Measurements from ENCODE around the gene TRIML1. TPM values are rescaled to one million over a fixed set of nuclear protein-coding genes. Genes with fewer than 3 reads are reported as not detected.

The TRIML1 gene
- not detected for total RNA-seq

- DNase-seq (ENCODE audit: low spot score), result no peak
Observed at GRCh38 chr4:188139141-188139540, at the start of gene TRIML1. Gene TRIML1, plus strand, starts transcription at chr4:188139441. Its CDS starts 118 bp downstream, at chr4:188139559.

DNA sequence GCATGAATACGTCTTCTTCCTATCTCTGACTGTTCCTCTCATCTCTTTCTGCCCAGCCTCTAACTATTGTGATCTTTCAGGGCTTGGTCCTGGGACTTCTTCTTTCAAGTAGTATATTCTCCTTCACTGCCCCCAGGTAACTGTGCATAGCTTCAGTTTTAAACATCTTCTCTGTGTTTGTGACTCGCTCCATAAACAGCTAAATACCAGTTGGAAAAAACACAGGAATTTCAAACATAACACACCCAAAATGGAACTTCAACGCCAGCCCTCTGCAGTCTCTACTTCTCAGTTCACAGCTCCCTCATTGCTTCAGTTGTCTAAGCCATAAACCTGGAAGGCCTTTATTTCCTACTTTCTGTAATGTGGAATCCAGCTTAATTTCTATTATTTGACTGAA is 46.4 kb upstream of the TRIML1 start:
- no peak for DNase-seq (ENCODE audit: low spot score)

DNA sequence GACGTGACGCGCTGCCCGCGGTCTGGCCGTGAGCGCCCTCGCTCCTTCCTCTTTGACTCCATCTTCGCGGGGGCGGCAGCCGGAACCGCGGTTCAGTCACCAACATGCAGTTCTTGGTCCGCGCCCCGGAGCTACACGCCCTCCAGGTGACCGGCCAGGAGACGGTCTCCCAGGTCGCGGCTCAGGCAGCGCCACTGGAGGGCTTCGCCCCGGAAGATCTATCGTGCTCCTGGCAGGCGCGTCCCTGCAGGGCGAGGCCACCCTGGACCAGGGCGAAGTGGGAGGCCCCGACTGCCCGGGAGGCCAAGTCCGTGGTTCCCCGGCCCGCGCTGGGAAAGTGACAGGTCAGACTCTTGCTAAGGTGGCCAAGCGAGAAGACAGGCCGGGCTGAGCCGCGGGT is 32.8 kb upstream of the TRIML1 start:
- no peak for DNase-seq (ENCODE audit: low spot score)

DNA sequence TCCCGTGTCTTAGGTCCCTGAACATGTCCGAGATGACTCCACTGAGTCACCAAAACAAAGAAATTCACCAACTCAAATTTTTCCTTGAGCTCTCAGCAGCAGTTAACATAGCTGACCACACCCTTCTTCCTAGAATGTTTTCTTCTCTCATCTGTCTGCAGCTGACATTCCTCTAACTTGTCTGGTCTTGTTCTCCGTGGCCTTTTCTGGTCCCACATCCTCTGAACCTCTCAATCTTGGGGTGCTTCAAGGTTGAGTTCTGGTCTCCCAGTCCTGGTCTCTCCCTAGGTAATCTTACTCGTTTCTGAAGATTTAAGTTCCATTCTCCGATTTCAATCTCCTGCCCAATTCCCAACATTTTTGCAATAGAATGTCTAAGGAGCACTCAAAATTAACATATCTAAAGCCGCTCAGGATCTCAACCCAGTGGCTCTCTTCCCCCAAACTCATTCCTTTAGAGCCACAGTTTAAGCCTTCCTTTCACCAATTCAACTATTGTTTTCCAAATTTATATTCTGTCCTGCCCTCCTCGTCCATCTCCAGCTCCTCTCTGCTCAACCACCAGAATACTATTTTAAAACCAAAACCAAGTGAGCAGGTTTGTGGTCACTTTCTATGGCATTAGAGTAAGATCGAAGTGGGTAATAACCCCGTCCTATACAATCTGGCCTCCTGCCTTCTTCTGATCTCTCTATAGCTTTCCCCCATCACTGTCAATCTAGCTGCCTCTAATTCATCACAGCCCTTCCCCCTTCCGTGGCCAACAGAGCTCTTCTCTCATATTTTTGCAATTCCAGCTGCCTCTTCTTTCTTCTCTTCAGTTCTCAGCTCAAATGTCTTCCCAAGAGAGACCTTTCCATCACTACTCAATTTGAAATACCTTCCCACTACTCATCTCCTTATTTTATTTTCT is 31.1 kb upstream of the TRIML1 start:
- no peak for DNase-seq (ENCODE audit: low spot score)

GRCh38 chr4:188109157-188109755 is 30.0 kb upstream of the TRIML1 start, which contains the start of gene TRIML2:
Gene TRIML2, minus strand, starts transcription at chr4:188109603. Its CDS starts 4,235 bp downstream, at chr4:188105368.
- no peak for DNase-seq (ENCODE audit: low spot score)

- no peak for DNase-seq (ENCODE audit: low spot score)
Observed at GRCh38 chr4:188110036-188110435, 29.2 kb upstream of the TRIML1 start.

- no peak for DNase-seq (ENCODE audit: low spot score)
Observed at GRCh38 chr4:188110741-188111471, 28.3 kb upstream of the TRIML1 start.

DNA sequence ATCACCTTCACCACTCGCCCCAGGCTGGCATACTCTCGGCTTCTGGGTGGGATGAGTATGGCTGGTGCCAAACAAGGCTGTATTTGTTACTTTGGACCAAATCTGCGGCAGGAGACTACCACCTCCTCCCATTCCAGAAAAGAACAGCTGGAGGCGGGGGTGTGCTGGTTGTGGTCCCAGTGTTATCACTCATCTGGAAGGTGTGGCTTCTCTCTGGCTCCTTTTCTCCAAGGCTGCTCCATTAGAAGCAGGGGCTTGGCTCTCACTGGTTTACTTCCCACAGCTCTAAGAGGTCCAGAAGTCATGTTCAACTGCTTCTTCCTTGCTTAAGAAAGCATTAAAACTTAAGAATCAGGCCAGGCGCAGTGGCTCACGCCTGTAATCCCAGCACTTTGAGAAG is 27.3 kb upstream of the TRIML1 start:
- DNase-seq (ENCODE audit: low spot score), result no peak

- DNase-seq (ENCODE audit: low spot score), result no peak
Observed at GRCh38 chr4:188113156-188113555, 26.1 kb upstream of the TRIML1 start.

GRCh38 chr4:188117631-188118324 is 21.5 kb upstream of the TRIML1 start:
- no peak for DNase-seq (ENCODE audit: low spot score)

DNA sequence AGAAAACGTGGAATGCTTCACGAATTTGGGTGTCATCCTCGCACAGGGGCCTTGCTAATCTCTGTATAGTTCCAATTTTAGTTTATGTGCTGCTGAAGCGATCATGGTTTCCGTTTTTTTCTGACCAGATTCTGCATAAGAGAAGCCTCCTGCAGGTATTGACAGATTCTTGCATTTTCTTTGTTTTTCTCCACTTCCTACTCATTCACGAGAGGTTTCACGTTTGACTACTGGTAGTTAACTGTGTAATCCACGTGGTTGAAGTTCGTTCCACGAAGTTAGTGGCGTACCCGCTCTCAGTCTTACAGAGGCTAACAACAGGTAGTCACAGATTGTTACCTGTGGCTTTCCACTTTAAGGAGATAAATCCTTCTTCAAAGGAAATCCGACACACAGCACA is 17.7 kb upstream of the TRIML1 start:
- DNase-seq (ENCODE audit: low spot score), result no peak

DNA sequence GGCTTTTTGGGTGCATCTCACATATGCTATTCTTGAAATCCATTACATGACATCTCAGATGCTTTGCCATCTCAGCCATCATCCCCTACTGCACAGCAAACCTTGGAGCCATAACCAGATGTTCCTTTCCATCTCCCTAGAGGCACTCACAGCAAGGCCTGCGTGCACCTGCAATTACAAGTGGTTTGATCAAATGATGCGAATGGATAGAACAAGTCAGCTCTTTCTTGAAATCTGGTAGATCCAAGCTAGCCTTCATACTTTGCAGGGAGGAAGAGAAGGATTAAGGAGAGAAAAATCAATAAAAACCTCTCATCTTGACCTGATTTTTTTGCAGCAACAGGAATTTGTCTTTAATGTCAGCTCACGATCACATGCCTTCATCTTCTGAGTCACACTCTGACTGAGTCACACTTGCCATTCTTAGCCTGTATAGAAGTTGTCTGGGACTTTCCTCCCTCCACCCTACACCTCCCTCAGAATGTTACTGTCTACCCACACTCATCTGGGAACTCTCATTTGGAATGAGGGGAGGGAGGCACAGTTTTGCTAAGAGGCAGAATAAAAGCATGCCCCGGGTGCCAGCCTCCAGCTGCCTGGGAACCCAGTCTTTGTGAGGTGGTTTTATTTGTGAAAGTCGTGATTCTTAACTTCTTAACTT is 11.9 kb upstream of the TRIML1 start:
- no peak for DNase-seq (ENCODE audit: low spot score)

DNA sequence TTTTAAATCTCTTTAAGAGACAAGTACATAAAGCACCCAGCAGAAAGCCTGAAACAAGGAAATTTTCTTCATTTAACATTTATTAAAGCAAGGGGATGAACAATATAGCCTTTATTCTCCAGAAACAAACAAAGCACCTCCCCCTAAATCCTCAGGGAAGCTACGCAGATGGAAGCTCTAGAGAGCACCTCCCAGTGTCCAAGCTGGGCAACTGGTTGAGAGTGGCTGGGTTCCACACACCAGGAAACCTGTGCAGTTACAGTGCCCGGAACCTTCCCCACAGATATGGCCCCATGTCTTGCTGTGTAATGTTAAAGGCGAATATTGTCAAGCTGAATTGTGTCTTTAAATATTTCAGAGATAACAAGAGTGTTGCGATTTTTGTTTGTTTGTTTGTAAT is 8.9 kb upstream of the TRIML1 start:
- DNase-seq (ENCODE audit: low spot score), result no peak

- DNase-seq (ENCODE audit: low spot score), result no peak
Observed at GRCh38 chr4:188132232-188132631, 7.0 kb upstream of the TRIML1 start.

GRCh38 chr4:188138227-188138626 is 1.0 kb upstream of the TRIML1 start:
- DNase-seq (ENCODE audit: low spot score), result no peak

DNA sequence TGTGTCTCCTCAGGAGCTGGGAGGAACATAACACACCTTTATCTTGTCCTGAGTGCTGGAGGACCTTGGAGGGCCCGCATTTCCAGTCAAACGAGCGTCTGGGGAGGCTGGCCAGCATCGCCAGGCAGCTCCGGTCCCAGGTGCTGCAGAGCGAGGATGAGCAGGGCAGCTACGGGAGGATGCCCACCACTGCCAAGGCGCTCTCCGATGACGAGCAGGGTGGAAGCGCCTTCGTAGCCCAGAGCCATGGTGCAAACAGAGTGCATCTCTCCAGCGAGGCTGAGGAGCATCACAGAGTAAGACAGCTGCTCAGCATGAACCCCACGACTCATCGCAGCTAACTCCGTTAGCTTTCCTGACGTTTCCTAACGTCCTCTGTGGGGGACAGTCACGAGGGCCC is 430 bp downstream of the TRIML1 start:
- no peak for DNase-seq (ENCODE audit: low spot score)

DNA sequence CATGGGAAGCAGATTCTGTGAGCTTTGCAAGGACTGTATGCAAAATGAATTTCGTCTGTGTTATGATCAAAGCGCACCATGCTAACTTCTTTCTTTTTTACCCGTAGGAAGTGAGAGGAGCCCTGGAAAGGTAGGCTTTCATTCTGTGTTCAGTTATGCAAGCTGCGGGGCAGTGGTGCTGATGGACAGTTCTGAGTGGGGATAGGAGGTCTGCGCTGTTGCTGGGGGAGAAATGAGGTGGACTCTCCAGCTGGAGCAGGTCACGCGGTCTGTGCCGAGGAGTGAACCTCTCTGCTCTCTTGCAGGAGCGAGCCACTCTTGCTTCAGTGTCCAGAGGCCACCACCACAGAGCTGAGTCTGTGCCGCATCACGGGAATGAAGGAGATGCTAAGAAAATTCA is 4.5 kb downstream of the TRIML1 start:
- no peak for DNase-seq (ENCODE audit: low spot score)

DNA sequence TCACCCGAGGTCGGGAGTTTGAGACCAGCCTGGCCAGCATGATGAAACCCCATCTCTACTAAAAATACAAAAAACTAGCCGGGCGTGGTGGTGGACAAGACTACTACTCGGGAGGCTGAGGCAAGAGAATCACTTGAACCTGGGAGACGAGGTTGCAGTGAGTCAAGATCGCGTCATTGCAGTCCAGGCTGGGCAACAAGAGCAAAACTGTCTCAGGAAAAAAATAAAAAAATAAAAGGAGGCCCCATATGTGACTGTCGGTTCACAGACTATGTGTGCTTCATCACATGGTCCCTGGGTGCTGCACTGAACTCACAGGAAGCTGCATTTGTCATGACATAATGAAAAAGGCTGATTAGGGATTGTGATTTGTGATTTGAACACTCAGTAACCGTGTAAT is 6.4 kb downstream of the TRIML1 start:
- DNase-seq (ENCODE audit: low spot score), result no peak

GRCh38 chr4:188146618-188147017 is 7.4 kb downstream of the TRIML1 start:
- no peak for DNase-seq (ENCODE audit: low spot score)

DNA sequence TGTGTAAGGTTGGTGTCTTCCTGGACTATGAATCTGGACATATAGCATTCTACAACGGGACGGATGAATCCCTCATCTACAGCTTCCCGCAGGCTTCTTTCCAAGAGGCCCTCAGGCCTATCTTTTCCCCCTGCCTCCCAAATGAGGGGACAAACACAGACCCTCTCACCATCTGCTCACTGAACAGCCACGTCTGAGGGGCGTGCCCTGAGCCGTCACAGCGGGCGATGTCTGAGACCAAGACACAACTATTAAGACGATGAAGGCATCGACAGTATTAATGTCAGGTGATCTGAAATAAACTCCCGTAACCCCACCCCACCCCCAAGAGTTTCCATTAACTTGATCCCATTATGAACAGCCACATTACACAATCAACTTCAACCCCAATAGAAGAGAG is 7.9 kb downstream of the TRIML1 start:
- no peak for DNase-seq (ENCODE audit: low spot score)

DNA sequence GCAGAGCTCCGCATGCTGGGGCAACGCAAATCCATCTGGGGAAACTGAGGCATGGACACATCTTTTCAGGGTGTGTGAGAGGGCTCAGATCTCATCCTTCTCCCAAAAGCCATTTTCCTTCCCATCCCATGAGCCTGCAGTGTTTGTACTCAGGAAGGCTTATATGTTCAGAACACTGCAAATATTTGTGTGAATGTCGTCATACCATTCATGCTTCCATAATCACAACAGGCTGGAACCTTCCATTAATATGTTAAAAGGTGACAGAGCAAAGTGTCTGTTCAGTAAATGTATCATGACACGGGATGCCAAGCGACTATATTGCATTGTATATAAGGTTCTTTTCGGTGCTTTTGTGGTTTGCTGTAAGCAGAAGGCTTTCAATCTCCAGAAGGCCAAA is 8.5 kb downstream of the TRIML1 start:
- DNase-seq (ENCODE audit: low spot score), result no peak
